Body of pancreas (tissue), 4 donors: ENCODE results near the gene DEPDC1.

Experiments used
- POLR2A ChIP-seq, 3 donors: fragments of 450-650 bp; IDR thresholded peaks; one replicate each; pipeline ENCODE4 v1.6.1; 2016; ENCODE audit warnings: antibody characterized with exemption in 3 of 3, mild to moderate bottlenecking in 2 of 3
- TF ChIP-seq, protein P1 (sequence below), 7 experiments: fragments of 450-650 bp in 4 of 7; fragments of 200-600 bp in 3 of 7; sonication (generic) in 3 of 7; IDR thresholded peaks; one replicate each; pipeline ENCODE4 v1.5.1; 2016 to 2019; ENCODE audit warnings: antibody characterized with exemption in 7 of 7

DNA sequence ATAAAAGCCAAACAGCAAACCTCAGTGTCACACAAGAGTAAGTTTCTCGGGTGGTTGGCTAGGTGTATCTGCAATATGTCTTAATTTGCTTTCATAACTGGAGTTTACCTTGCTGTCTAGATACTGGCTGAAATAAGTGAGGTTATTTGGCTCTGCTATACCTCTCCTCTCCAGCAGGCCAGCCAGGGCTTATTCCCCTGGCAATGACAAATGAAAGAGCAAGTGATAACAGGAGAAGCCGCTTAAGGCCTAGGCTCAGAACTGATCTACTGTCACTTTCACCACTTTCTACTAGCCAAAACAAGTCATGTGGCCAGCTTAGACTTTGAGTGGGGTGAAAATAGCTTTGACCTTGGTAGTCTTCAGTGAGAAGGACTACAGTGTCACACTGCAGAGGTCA, 42.3 kb downstream of the DEPDC1 start:
- TF ChIP-seq POLR2A (IDR thresholded peaks at IDR 0.05): no peak
- TF ChIP-seq, protein P1, sequence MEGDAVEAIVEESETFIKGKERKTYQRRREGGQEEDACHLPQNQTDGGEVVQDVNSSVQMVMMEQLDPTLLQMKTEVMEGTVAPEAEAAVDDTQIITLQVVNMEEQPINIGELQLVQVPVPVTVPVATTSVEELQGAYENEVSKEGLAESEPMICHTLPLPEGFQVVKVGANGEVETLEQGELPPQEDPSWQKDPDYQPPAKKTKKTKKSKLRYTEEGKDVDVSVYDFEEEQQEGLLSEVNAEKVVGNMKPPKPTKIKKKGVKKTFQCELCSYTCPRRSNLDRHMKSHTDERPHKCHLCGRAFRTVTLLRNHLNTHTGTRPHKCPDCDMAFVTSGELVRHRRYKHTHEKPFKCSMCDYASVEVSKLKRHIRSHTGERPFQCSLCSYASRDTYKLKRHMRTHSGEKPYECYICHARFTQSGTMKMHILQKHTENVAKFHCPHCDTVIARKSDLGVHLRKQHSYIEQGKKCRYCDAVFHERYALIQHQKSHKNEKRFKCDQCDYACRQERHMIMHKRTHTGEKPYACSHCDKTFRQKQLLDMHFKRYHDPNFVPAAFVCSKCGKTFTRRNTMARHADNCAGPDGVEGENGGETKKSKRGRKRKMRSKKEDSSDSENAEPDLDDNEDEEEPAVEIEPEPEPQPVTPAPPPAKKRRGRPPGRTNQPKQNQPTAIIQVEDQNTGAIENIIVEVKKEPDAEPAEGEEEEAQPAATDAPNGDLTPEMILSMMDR (IDR thresholded peaks at IDR 0.05): no peak
